Adrenal gland (tissue), 5 donors: ENCODE data around the gene ATXN1.

Source experiments
- CTCF ChIP-seq, 6 experiments: fragments of 450-650 bp in 4 of 6; fragments of 200-600 bp in 2 of 6; sonication (generic) in 1 of 6; IDR thresholded peaks; 1 replicate in 5 of 6; 2 replicates in 1 of 6; pipeline versions ENCODE4 v1.5.1 to v1.8.0; 2016 to 2021; ENCODE audit warnings: antibody characterized with exemption in 6 of 6, mild to moderate bottlenecking in 2 of 6, moderate library complexity in 1 of 6
- POLR2A ChIP-seq, 2 donors: fragments of 450-650 bp; IDR thresholded peaks; one replicate each; pipeline ENCODE4 v1.6.1; 2017; ENCODE audit warnings: antibody characterized with exemption in 2 of 2, mild to moderate bottlenecking in 2 of 2, moderate library complexity in 1 of 2
- donor health status: DM: no; HTN: no; CAD: no.

- no peak for TF ChIP-seq POLR2A (IDR thresholded peaks at IDR 0.05)
- no peak for TF ChIP-seq CTCF (IDR thresholded peaks at IDR 0.05)
Observed at GRCh38 chr6:16313732-16314131, 447.5 kb downstream of the ATXN1 start.
